Right atrium auricular region (tissue), 2 donors: ENCODE measurements around the gene F11R. TPM values are rescaled to one million over a fixed set of nuclear protein-coding genes. Genes with fewer than 3 reads are reported as not detected.

ENCODE experiments used
- DNase-seq: peaks from one replicate; pipeline ENCODE4 v3.0.0-alpha.2; 2019; ENCODE audit warnings: low spot score
- H3K27ac ChIP-seq, 2 donors: fragments of 200-600 bp; sonication (generic); 1 replicate in 1 of 2; 2 replicates in 1 of 2; pipeline ENCODE4 v1.5.1; 2016 to 2019
- H3K27me3 ChIP-seq, 2 donors: fragments of 200-600 bp; sonication (generic); one replicate each; pipeline versions ENCODE4 v1.5.1 to v1.6.0; 2017 to 2019
- H3K36me3 ChIP-seq: fragments of 200-600 bp; sonication (generic); one replicate; pipeline ENCODE4 v1.5.1; 2016
- H3K4me1 ChIP-seq, 2 donors: fragments of 200-600 bp; sonication (generic); one replicate each; pipeline versions ENCODE4 v1.5.1 to v1.6.0; 2017 to 2019
- H3K4me3 ChIP-seq, 2 donors: fragments of 200-600 bp; sonication (generic); 1 replicate in 1 of 2; 2 replicates in 1 of 2; pipeline ENCODE4 v1.5.1; 2017 to 2019; ENCODE audit warnings: mild to moderate bottlenecking in 1 of 2, moderate library complexity in 1 of 2
- H3K9me3 ChIP-seq, 2 donors: fragments of 200-600 bp; sonication (generic); one replicate each; pipeline ENCODE4 v1.5.1; 2019
- CTCF ChIP-seq, 2 donors: fragments of 200-600 bp; sonication (generic); IDR thresholded peaks; one replicate each; pipeline ENCODE4 v1.5.1; 2019; ENCODE audit warnings: antibody characterized with exemption in 2 of 2
- total RNA-seq, 2 donors: library from RNA; depleted of rRNA; stranded (reverse); fragments of >200 nt; gene quantifications; one replicate each; pipeline ENCODE4 v1.1.0, GENCODE V29; 2016

F11R gene
- total RNA-seq, 2 donors from 2014 or later: 11.2 to 26.2 TPM

- H3K9me3 ChIP-seq: no peaks in the 10 kb centered on the region
- peaks cover 0 to 16% of the 10 kb centered on the region in 2 donors for H3K4me1 ChIP-seq
- H3K4me3 ChIP-seq: no peak overlapping the region
- H3K27me3 ChIP-seq: no peaks in the 10 kb centered on the region
- no peaks in the 10 kb centered on the region for H3K36me3 ChIP-seq
- H3K27ac ChIP-seq: no peak overlapping the region
- DNase-seq: no peak
- TF ChIP-seq CTCF (IDR thresholded peaks at IDR 0.05): no peak
Measured at GRCh38 chr1:161009602-161010211, 11.2 kb downstream of the F11R start.

- H3K36me3 ChIP-seq: no peaks in the 10 kb centered on the region
- H3K9me3 ChIP-seq: no peaks in the 10 kb centered on the region
- no peak overlapping the region for H3K27ac ChIP-seq
- no peak for DNase-seq
- H3K27me3 ChIP-seq: no peaks in the 10 kb centered on the region
- no peak overlapping the region for H3K4me3 ChIP-seq
- no peak for TF ChIP-seq CTCF (IDR thresholded peaks at IDR 0.05)
- H3K4me1 ChIP-seq: peaks cover 0 to 9% of the 10 kb centered on the region in 2 donors
Measured at GRCh38 chr1:161008869-161009510, 12.0 kb downstream of the F11R start.

DNA sequence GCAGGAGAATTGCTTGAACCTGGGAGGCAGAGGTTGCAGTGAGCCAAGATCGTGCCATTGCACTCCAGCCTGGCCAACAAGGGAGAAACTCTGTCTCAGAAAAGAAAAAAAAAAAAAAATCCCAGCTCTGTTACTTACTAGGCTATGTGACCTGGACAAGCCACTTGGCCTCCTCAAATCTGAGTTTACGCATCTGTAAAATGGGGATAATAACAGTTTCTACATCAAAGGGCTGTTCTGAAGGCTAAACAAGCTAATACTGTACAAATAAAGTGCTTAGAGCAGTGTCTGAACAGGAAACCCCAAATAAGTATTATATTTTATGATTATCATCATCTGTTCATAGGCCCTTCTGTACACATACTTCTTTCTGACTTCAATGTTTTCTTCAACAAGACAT lies 13.6 kb downstream of the F11R start:
- H3K27ac ChIP-seq: no peak overlapping the region

GRCh38 chr1:161006563-161006962 lies 14.4 kb downstream of the F11R start:
- TF ChIP-seq CTCF (IDR thresholded peaks at IDR 0.05): no peak
- Histone ChIP-seq H3K27me3 (no peaks in the 10 kb centered on the region), H3K4me3 (no peak overlapping the region)

More for the DNA sequence above, 13.6 kb downstream of the F11R start:
- no peak for DNase-seq
- H3K27me3 ChIP-seq: no peaks in the 10 kb centered on the region
- no peaks in the 10 kb centered on the region for H3K9me3 ChIP-seq
- H3K36me3 ChIP-seq: no peaks in the 10 kb centered on the region
- no peak for TF ChIP-seq CTCF (IDR thresholded peaks at IDR 0.05)
- H3K4me3 ChIP-seq: no peak overlapping the region
- no peaks in the 10 kb centered on the region for H3K4me1 ChIP-seq

GRCh38 chr1:161001525-161001924 lies 19.4 kb downstream of the F11R start:
- no peak overlapping the region for H3K27ac ChIP-seq
- H3K27me3 ChIP-seq: no peaks in the 10 kb centered on the region
- H3K4me1 ChIP-seq: peaks cover 0 to 13% of the 10 kb centered on the region in 2 donors
- H3K36me3 ChIP-seq: peaks cover 10% of the 10 kb centered on the region
- no peak for DNase-seq
- no peak for TF ChIP-seq CTCF (IDR thresholded peaks at IDR 0.05)
- H3K4me3 ChIP-seq: no peak overlapping the region
- no peaks in the 10 kb centered on the region for H3K9me3 ChIP-seq

More at GRCh38 chr1:161006563-161006962, 14.4 kb downstream of the F11R start:
- no peak overlapping the region for H3K27ac ChIP-seq
- no peaks in the 10 kb centered on the region for H3K9me3 ChIP-seq
- no peaks in the 10 kb centered on the region for H3K4me1 ChIP-seq
- H3K36me3 ChIP-seq: no peaks in the 10 kb centered on the region
- no peak for DNase-seq
